22Rv1 (cell line): ENCODE measurements around the gene MYH15.

Experiments used
- CTCF ChIP-seq: fragments of 450-650 bp; IDR thresholded peaks from 2 replicates; pipeline ENCODE4 v1.5.1; 2017; ENCODE audit warnings: mild to moderate bottlenecking
- ZFX ChIP-seq: fragments of 450-650 bp; IDR thresholded peaks from 2 replicates; pipeline ENCODE4 v1.6.1; 2017; ENCODE audit warnings: antibody characterized with exemption, borderline replicate concordance

GRCh38 chr3:108345492-108346205, 164.7 kb downstream of the MYH15 start:
- TF ChIP-seq CTCF (no peak), ZFX (no peak)
